ENCODE results near the gene PMF1. TPM values are rescaled to one million over a fixed set of nuclear protein-coding genes. Genes with fewer than 3 reads are reported as not detected.

Gene PMF1
- total and polyA plus RNA-seq, 2 of the 13 experiments (the other 11 are each of a cell fraction or from before 2014, with no cell fraction given): 72.5 to 89.0 TPM

DNA sequence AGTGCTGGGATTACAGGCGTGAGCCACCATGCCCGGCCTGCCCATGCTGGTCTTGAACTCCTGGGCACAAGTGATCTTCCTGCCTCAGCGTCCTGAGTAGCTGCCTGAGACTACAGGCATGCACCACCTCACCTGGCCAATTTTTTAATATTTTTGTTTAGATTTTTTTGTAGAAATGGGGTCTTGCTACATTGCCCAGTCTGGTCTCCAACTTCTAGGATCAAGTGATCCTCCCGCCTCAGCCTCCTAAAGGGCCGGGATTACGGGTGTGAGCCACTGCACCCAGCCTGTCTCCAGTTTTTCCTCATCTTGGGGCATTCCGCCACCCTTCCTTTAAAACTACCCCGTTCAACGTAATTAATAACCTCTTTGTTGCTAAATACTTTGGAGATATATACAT lies 7.4 kb downstream of the PMF1 start:
- H3K4me1 ChIP-seq (ENCODE audit: insufficient read depth, low read length): peaks cover 26% of the 10 kb centered on the region
- peaks cover 16 to 33% of the 10 kb centered on the region in 2 experiments; a peak in 4 of 5 replicates for H3K36me3 ChIP-seq (replicated peaks in 1 of 2; ENCODE audit: control insufficient read depth in 1 of 2, insufficient read depth in 2 of 2, low read length in 2 of 2)
- ATAC-seq (no peak), FAIRE-seq (no peak), DNase-seq (ENCODE audit: low spot score) (no peak)
- no peaks in the 10 kb centered on the region for H4K20me1 ChIP-seq (ENCODE audit: insufficient read depth, low read length)
- intact Hi-C loops (cut with micrococcal nuclease; ENCODE audit: unreplicated experiment): no loop called here
- H3K27ac ChIP-seq (ENCODE audit: extremely low read length, insufficient read depth, low read length): no peak overlapping the region
- in situ Hi-C loops (cut with HindIII; ENCODE audit: extremely low pct_ligation_motif_present, low pct_unique_long_range_greater_than_20kb): no loop called here
- no peak overlapping the region for H3K4me2 ChIP-seq (ENCODE audit: low read depth, low read length)
- WGBS (ENCODE audit: low lambda C conversion rate): 96% methylated on average over 9 of the region's 9 CpGs
- no peak overlapping the region for H3K9ac ChIP-seq (ENCODE audit: insufficient read depth, low read depth, low read length)
- no peak overlapping the region for H3K4me3 ChIP-seq (replicated peaks in 1 of 3; ENCODE audit: insufficient read depth in 1 of 3, low read depth in 2 of 3, low read length in 3 of 3)
- peaks cover 12% of the 10 kb centered on the region for H3K79me2 ChIP-seq (ENCODE audit: insufficient read depth, low read length)
- ChIA-PET CTCF (ENCODE audit: low intra/inter-chr PET ratio, low total read pairs) (no interaction called here), POLR2A (interaction anchor here (1.3 kb wide), 1 partner anchor 27 kb away, joined by 4 read pairs; the partner anchor contains the start of gene SLC25A44)
- no peaks in the 10 kb centered on the region for H3K27me3 ChIP-seq (ENCODE audit: control insufficient read depth in 1 of 2, insufficient read depth in 2 of 2, low read length in 2 of 2)
- no peak overlapping the region for H2AFZ ChIP-seq (ENCODE audit: low read length)
- TF ChIP-seq ZNF121 (CRISPR knock-in tag; IDR thresholded peaks at IDR 0.05) (peak; percentile 68; the same call in 1 of the 2 replicates), IKZF1 (IDR thresholded peaks at IDR 0.05) (no peak)
- BruUV-seq (replicated peaks): no TSS peak
- no peaks in the 10 kb centered on the region for H3K9me3 ChIP-seq (ENCODE audit: low read length)

DNA sequence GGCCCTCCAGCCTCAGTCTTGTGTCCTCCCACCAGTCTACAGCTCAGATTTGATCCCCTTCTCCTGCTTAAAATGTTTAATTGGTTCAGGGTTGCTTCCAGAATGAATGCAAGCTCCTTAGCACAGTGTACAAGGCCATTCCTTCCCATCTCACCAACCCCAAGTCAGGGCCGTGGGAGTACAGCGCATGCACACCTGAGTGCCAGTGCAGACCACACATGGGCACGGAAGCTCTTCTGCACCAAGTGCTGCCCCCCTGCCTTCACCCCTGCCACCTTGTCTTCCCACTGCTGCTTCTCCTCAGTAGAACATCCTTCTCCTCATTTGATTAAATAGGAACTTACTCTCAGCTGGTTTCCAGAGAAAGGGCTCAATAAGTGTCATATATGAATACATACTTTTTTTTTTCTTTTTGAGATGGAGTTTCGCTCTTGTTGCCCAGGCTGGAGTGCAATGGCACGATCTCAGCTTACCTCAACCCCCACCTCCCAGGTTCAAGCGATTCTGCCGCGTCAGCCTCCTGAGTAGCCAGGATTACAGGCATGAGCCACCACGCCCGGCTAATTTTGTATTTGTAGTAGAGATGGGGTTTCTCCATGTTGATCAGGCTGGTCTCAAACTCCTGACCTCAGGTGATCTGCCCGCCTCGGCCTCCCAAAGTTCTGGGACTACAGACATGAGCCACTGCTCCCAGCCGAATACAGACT lies 9.3 kb downstream of the PMF1 start:
- DNase-seq (ENCODE audit: low spot score): no peak
- intact Hi-C loops (cut with micrococcal nuclease; ENCODE audit: unreplicated experiment) (no loop called here), in situ Hi-C loops (cut with HindIII; ENCODE audit: extremely low pct_ligation_motif_present, low pct_unique_long_range_greater_than_20kb) (no loop called here)
- Histone ChIP-seq H3K27me3 (ENCODE audit: control insufficient read depth in 1 of 2, insufficient read depth in 2 of 2, low read length in 2 of 2) (no peaks in the 10 kb centered on the region), H3K4me1 (ENCODE audit: insufficient read depth, low read length) (peaks cover 25% of the 10 kb centered on the region), H3K36me3 (replicated peaks in 1 of 2; ENCODE audit: control insufficient read depth in 1 of 2, insufficient read depth in 2 of 2, low read length in 2 of 2) (peaks cover 18 to 42% of the 10 kb centered on the region in 2 experiments), H3K27ac (ENCODE audit: extremely low read length, insufficient read depth, low read length) (no peak overlapping the region), H3K4me2 (ENCODE audit: low read depth, low read length) (no peak overlapping the region), H3K9ac (ENCODE audit: insufficient read depth, low read depth, low read length) (no peak overlapping the region), H4K20me1 (ENCODE audit: insufficient read depth, low read length) (no peaks in the 10 kb centered on the region), H3K4me3 (replicated peaks in 1 of 3; ENCODE audit: insufficient read depth in 1 of 3, low read depth in 2 of 3, low read length in 3 of 3) (no peak overlapping the region), H3K79me2 (ENCODE audit: insufficient read depth, low read length) (peaks cover 6% of the 10 kb centered on the region), H3K9me3 (ENCODE audit: low read length) (no peaks in the 10 kb centered on the region), H2AFZ (ENCODE audit: low read length) (no peak overlapping the region)
- ChIA-PET CTCF (ENCODE audit: low intra/inter-chr PET ratio, low total read pairs) (no interaction called here), POLR2A (interaction anchor here (4.5 kb wide), 1 partner anchor 10 kb away, joined by 61 read pairs; the partner anchor contains the start of gene PMF1)
- no TSS peak for BruUV-seq (replicated peaks)
- WGBS (ENCODE audit: low lambda C conversion rate): 95% methylated on average over 12 of the region's 13 CpGs
- FAIRE-seq: no peak
- ATAC-seq: no peak
- TF ChIP-seq, protein P1, sequence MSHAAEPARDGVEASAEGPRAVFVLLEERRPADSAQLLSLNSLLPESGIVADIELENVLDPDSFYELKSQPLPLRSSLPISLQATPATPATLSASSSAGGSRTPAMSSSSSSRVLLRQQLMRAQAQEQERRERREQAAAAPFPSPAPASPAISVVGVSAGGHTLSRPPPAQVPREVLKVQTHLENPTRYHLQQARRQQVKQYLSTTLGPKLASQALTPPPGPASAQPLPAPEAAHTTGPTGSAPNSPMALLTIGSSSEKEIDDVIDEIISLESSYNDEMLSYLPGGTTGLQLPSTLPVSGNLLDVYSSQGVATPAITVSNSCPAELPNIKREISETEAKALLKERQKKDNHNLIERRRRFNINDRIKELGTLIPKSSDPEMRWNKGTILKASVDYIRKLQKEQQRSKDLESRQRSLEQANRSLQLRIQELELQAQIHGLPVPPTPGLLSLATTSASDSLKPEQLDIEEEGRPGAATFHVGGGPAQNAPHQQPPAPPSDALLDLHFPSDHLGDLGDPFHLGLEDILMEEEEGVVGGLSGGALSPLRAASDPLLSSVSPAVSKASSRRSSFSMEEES (CRISPR knock-in tag; IDR thresholded peaks at IDR 0.05): no peak
- TF ChIP-seq CHD2 (IDR thresholded peaks at IDR 0.05; ENCODE audit: low read depth, low read length): no peak
- TF ChIP-seq HMG20A (CRISPR knock-in tag; IDR thresholded peaks at IDR 0.05; ENCODE audit: borderline replicate concordance): no peak
- TF ChIP-seq FOXK1 (CRISPR knock-in tag; IDR thresholded peaks at IDR 0.05; ENCODE audit: borderline replicate concordance, low read depth): no peak
- no peak for TF ChIP-seq MLLT10 (CRISPR knock-in tag; IDR thresholded peaks at IDR 0.05)
- no peak for TF ChIP-seq MEF2D (CRISPR knock-in tag; IDR thresholded peaks at IDR 0.05)
- TF ChIP-seq SMC3 (IDR thresholded peaks at IDR 0.05; ENCODE audit: low read length): no peak
- TF ChIP-seq, protein P2, sequence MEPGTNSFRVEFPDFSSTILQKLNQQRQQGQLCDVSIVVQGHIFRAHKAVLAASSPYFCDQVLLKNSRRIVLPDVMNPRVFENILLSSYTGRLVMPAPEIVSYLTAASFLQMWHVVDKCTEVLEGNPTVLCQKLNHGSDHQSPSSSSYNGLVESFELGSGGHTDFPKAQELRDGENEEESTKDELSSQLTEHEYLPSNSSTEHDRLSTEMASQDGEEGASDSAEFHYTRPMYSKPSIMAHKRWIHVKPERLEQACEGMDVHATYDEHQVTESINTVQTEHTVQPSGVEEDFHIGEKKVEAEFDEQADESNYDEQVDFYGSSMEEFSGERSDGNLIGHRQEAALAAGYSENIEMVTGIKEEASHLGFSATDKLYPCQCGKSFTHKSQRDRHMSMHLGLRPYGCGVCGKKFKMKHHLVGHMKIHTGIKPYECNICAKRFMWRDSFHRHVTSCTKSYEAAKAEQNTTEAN (CRISPR knock-in tag; conservative IDR thresholded peaks at IDR 0.05): no peak
- TF ChIP-seq ZFP36L1 (CRISPR knock-in tag; IDR thresholded peaks at IDR 0.05): no peak
- no peak for TF ChIP-seq U2AF2 (IDR thresholded peaks at IDR 0.05; ENCODE audit: low read depth, low read length)
- no peak for TF ChIP-seq THYN1 (CRISPR knock-in tag; IDR thresholded peaks at IDR 0.05; ENCODE audit: borderline replicate concordance, low read depth)
- TF ChIP-seq ZNF619 (CRISPR knock-in tag; IDR thresholded peaks at IDR 0.05): no peak
- TF ChIP-seq ZNF256 (CRISPR knock-in tag; conservative IDR thresholded peaks at IDR 0.05): no peak
- TF ChIP-seq THAP11 (CRISPR knock-in tag; IDR thresholded peaks at IDR 0.05): no peak
- TF ChIP-seq ZNF44 (CRISPR knock-in tag; IDR thresholded peaks at IDR 0.05): no peak

Measured in HepG2 (cell line).